Measurements from ENCODE around the gene CERS6. TPM values are rescaled to one million over a fixed set of nuclear protein-coding genes. Genes with fewer than 3 reads are reported as not detected.

The CERS6 gene
- total and polyA plus RNA-seq, 2 experiments from 2014 or later = 7.4 to 35.0 TPM

GRCh38 chr2:168529054-168529833 lies 73.2 kb downstream of the CERS6 start:
- Mint-ChIP-seq H3K4me3 (no peak overlapping the region), H3K27me3 (ENCODE audit: insufficient read depth, low read depth, poor library complexity) (no peaks in the 10 kb centered on the region), H3K4me1 (peaks cover 41% of the 10 kb centered on the region), H3K27ac (no peak overlapping the region), H3K9me3 (no peaks in the 10 kb centered on the region), H3K36me3 (ENCODE audit: low read depth) (no peaks in the 10 kb centered on the region; the same call in 2 of the 3 replicates)
- Histone ChIP-seq H3K27ac (ENCODE audit: low read depth) (no peak overlapping the region), H2AFZ (no peak overlapping the region), H3K4me1 (ENCODE audit: insufficient read depth) (peaks cover 25% of the 10 kb centered on the region), H3K36me3 (ENCODE audit: insufficient read depth) (no peaks in the 10 kb centered on the region), H3F3A (replicated peaks; ENCODE audit: low read depth) (no peaks in the 10 kb centered on the region), H3K9me2 (ENCODE audit: insufficient read depth) (no peaks in the 10 kb centered on the region; the same call in 1 of the 2 replicates), H4K20me1 (replicated peaks; ENCODE audit: insufficient read depth) (0 out of 2 replicates have a peak, but pooled peaks cover 5% of the 10 kb centered on the region), H3K4me3 (no peak overlapping the region), H3K27me3 (ENCODE audit: insufficient read depth) (no peaks in the 10 kb centered on the region), H3K4me2 (no peak overlapping the region), H3K79me2 (replicated peaks; ENCODE audit: insufficient read depth) (peaks cover 94% of the 10 kb centered on the region)
- DNase-seq (ENCODE audit: low spot score) = no peak
- TF ChIP-seq NANOG (IDR thresholded peaks at IDR 0.05; ENCODE audit: borderline replicate concordance) = no peak
- TF ChIP-seq ZNF114 (CRISPR knock-in tag; IDR thresholded peaks at IDR 0.05) = no peak
- TF ChIP-seq ETS1 (IDR thresholded peaks at IDR 0.05) = no peak
- TF ChIP-seq, protein P1, sequence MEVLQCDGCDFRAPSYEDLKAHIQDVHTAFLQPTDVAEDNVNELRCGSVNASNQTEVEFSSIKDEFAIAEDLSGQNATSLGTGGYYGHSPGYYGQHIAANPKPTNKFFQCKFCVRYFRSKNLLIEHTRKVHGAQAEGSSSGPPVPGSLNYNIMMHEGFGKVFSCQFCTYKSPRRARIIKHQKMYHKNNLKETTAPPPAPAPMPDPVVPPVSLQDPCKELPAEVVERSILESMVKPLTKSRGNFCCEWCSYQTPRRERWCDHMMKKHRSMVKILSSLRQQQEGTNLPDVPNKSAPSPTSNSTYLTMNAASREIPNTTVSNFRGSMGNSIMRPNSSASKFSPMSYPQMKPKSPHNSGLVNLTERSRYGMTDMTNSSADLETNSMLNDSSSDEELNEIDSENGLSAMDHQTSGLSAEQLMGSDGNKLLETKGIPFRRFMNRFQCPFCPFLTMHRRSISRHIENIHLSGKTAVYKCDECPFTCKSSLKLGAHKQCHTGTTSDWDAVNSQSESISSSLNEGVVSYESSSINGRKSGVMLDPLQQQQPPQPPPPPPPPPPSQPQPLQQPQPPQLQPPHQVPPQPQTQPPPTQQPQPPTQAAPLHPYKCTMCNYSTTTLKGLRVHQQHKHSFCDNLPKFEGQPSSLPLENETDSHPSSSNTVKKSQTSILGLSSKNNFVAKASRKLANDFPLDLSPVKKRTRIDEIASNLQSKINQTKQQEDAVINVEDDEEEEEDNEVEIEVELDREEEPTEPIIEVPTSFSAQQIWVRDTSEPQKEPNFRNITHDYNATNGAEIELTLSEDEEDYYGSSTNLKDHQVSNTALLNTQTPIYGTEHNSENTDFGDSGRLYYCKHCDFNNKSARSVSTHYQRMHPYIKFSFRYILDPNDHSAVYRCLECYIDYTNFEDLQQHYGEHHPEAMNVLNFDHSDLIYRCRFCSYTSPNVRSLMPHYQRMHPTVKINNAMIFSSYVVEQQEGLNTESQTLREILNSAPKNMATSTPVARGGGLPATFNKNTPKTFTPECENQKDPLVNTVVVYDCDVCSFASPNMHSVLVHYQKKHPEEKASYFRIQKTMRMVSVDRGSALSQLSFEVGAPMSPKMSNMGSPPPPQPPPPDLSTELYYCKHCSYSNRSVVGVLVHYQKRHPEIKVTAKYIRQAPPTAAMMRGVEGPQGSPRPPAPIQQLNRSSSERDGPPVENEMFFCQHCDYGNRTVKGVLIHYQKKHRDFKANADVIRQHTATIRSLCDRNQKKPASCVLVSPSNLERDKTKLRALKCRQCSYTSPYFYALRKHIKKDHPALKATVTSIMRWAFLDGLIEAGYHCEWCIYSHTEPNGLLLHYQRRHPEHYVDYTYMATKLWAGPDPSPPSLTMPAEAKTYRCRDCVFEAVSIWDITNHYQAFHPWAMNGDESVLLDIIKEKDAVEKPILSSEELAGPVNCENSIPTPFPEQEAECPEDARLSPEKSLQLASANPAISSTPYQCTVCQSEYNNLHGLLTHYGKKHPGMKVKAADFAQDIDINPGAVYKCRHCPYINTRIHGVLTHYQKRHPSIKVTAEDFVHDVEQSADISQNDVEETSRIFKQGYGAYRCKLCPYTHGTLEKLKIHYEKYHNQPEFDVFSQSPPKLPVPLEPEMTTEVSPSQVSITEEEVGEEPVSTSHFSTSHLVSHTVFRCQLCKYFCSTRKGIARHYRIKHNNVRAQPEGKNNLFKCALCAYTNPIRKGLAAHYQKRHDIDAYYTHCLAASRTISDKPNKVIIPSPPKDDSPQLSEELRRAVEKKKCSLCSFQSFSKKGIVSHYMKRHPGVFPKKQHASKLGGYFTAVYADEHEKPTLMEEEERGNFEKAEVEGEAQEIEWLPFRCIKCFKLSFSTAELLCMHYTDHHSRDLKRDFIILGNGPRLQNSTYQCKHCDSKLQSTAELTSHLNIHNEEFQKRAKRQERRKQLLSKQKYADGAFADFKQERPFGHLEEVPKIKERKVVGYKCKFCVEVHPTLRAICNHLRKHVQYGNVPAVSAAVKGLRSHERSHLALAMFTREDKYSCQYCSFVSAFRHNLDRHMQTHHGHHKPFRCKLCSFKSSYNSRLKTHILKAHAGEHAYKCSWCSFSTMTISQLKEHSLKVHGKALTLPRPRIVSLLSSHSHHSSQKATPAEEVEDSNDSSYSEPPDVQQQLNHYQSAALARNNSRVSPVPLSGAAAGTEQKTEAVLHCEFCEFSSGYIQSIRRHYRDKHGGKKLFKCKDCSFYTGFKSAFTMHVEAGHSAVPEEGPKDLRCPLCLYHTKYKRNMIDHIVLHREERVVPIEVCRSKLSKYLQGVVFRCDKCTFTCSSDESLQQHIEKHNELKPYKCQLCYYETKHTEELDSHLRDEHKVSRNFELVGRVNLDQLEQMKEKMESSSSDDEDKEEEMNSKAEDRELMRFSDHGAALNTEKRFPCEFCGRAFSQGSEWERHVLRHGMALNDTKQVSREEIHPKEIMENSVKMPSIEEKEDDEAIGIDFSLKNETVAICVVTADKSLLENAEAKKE (CRISPR knock-in tag; IDR thresholded peaks at IDR 0.05) = no peak
- no peak for TF ChIP-seq CREB1 (CRISPR knock-in tag; IDR thresholded peaks at IDR 0.05; ENCODE audit: low read depth)
- no peak for TF ChIP-seq STAT1 (IDR thresholded peaks at IDR 0.05; ENCODE audit: unreplicated experiment)
- TF ChIP-seq POLR2AphosphoS5 (IDR thresholded peaks at IDR 0.05; ENCODE audit: low read depth) = no peak
- no peak for TF ChIP-seq EZH2 (IDR thresholded peaks at IDR 0.05; ENCODE audit: low read depth, unreplicated experiment)
- TF ChIP-seq CTCF (conservative IDR thresholded peaks at IDR 0.05; ENCODE audit: low read depth in 2 of 2) = no peak
- TF ChIP-seq, protein P2, sequence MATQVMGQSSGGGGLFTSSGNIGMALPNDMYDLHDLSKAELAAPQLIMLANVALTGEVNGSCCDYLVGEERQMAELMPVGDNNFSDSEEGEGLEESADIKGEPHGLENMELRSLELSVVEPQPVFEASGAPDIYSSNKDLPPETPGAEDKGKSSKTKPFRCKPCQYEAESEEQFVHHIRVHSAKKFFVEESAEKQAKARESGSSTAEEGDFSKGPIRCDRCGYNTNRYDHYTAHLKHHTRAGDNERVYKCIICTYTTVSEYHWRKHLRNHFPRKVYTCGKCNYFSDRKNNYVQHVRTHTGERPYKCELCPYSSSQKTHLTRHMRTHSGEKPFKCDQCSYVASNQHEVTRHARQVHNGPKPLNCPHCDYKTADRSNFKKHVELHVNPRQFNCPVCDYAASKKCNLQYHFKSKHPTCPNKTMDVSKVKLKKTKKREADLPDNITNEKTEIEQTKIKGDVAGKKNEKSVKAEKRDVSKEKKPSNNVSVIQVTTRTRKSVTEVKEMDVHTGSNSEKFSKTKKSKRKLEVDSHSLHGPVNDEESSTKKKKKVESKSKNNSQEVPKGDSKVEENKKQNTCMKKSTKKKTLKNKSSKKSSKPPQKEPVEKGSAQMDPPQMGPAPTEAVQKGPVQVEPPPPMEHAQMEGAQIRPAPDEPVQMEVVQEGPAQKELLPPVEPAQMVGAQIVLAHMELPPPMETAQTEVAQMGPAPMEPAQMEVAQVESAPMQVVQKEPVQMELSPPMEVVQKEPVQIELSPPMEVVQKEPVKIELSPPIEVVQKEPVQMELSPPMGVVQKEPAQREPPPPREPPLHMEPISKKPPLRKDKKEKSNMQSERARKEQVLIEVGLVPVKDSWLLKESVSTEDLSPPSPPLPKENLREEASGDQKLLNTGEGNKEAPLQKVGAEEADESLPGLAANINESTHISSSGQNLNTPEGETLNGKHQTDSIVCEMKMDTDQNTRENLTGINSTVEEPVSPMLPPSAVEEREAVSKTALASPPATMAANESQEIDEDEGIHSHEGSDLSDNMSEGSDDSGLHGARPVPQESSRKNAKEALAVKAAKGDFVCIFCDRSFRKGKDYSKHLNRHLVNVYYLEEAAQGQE (IDR thresholded peaks at IDR 0.05; ENCODE audit: unreplicated experiment) = no peak
- TF ChIP-seq JUNB (IDR thresholded peaks at IDR 0.05; ENCODE audit: unreplicated experiment) = no peak
- TF ChIP-seq ZNF331 (CRISPR knock-in tag; IDR thresholded peaks at IDR 0.05; ENCODE audit: low read depth) = no peak
- no peak for TF ChIP-seq EZH2phosphoT487 (IDR thresholded peaks at IDR 0.05; ENCODE audit: unreplicated experiment)
- ATAC-seq = no peak
